H1 (cell line): Measurements from ENCODE around the gene MICALL1. TPM values are rescaled to one million over a fixed set of nuclear protein-coding genes. Genes with fewer than 3 reads are reported as not detected.

Source experiments
- CTCF ChIA-PET: fragments of 300-600 bp; sonication (Branson Sonifier 250); formaldehyde crosslinking; loops from one replicate; lab custom pipeline; 2021; ENCODE audit not compliant: partially characterized antibody; lab: Charles Lee
- POLR2A ChIA-PET: fragments of 300-600 bp; sonication (Branson Sonifier 250); formaldehyde crosslinking; loops from one replicate; lab custom pipeline; 2021; ENCODE audit warnings: inconsistent platforms; ENCODE audit not compliant: partially characterized antibody; lab: Charles Lee
- DNase-seq, 2 experiments: peaks; one replicate each; pipeline versions ENCODE4 v3.0.0 to v3.0.0-alpha.2; 2010 to 2022; ENCODE audit warnings: low spot score in 2 of 2, low read depth in 1 of 2, mixed read lengths in 1 of 2
- FAIRE-seq: peaks from 2 replicates; lab custom pipeline; 2011; peaks lifted over from hg19 to GRCh38; lab: Jason Lieb, UNC
- H2AFZ ChIP-seq: 2 replicates; pipeline ENCODE4 v1.8.1; 2012; ENCODE audit warnings: low read length, inconsistent platforms
- H2AK5ac ChIP-seq: 2 replicates; pipeline ENCODE4 v1.6.1; 2013; ENCODE audit warnings: low read depth, low read length
- H2BK120ac ChIP-seq: replicated peaks from 2 replicates; pipeline ENCODE3; 2013; ENCODE audit warnings: low read depth, low read length, inconsistent platforms
- H2BK12ac ChIP-seq: 2 replicates; pipeline ENCODE4 v1.6.1; 2013; ENCODE audit warnings: low read depth, low read length
- H2BK15ac ChIP-seq: 2 replicates; pipeline ENCODE4 v1.6.1; 2013; ENCODE audit warnings: low read length
- H2BK20ac ChIP-seq: 2 replicates; pipeline ENCODE4 v1.6.1; 2013; ENCODE audit warnings: low read length
- H2BK5ac ChIP-seq: 2 replicates; pipeline ENCODE4 v1.6.1; 2013; ENCODE audit warnings: low read depth, low read length
- H3K14ac ChIP-seq: 2 replicates; pipeline ENCODE4 v1.6.1; 2013; ENCODE audit warnings: inconsistent platforms; ENCODE audit not compliant: insufficient read length
- H3K18ac ChIP-seq: 2 replicates; pipeline ENCODE4 v1.6.1; 2013; ENCODE audit warnings: low read length; ENCODE audit errors: extremely low read depth
- H3K23ac ChIP-seq: 2 replicates; pipeline ENCODE4 v1.6.1; 2013; ENCODE audit warnings: inconsistent platforms; ENCODE audit not compliant: insufficient read length
- H3K23me2 ChIP-seq: 2 replicates; pipeline ENCODE4 v1.6.1; 2013; ENCODE audit warnings: low read depth, low read length
- H3K27ac ChIP-seq: 2 replicates; pipeline ENCODE4 v1.6.1; 2011; ENCODE audit warnings: low read depth, low read length, inconsistent platforms
- H3K27me3 ChIP-seq, 4 experiments: replicated peaks in 1 of 4; 1 replicate in 1 of 4; 2 replicates in 3 of 4; pipeline versions ENCODE4 v1.6.1 to v1.8.1; 2011 to 2013; ENCODE audit warnings: low read length in 3 of 4, mild to moderate bottlenecking in 3 of 4, inconsistent platforms in 2 of 4, mixed read lengths in 2 of 4, moderate library complexity in 1 of 4; ENCODE audit not compliant: control insufficient read depth in 3 of 4, insufficient read depth in 3 of 4; ENCODE audit errors: extremely low read depth in 1 of 4
- H3K36me3 ChIP-seq, 4 experiments: 2 replicates each; pipeline versions ENCODE4 v1.6.1 to v1.8.1; 2011 to 2013; ENCODE audit warnings: mild to moderate bottlenecking in 4 of 4, low read length in 3 of 4, moderate library complexity in 2 of 4, control low read depth in 1 of 4, inconsistent platforms in 1 of 4; ENCODE audit not compliant: insufficient read depth in 4 of 4, control insufficient read depth in 2 of 4
- H3K4ac ChIP-seq: replicated peaks from 2 replicates; pipeline ENCODE3; 2013; ENCODE audit warnings: low read length, low read depth, mixed read lengths, inconsistent platforms; ENCODE audit not compliant: insufficient read length
- H3K4me1 ChIP-seq, 4 experiments: replicated peaks in 1 of 4; 1 replicate in 1 of 4; 2 replicates in 3 of 4; pipeline versions ENCODE4 v1.6.1 to v1.8.1; 2011 to 2013; ENCODE audit warnings: low read length in 3 of 4, inconsistent platforms in 2 of 4, mixed read lengths in 1 of 4; ENCODE audit not compliant: insufficient read depth in 4 of 4, control insufficient read depth in 3 of 4
- H3K4me2 ChIP-seq, 2 experiments: 2 replicates each; pipeline versions ENCODE4 v1.6.1 to v1.8.1; 2011 to 2013; ENCODE audit warnings: low read depth in 2 of 2, low read length in 2 of 2, control low read depth in 1 of 2, inconsistent platforms in 1 of 2, mild to moderate bottlenecking in 1 of 2; ENCODE audit not compliant: insufficient read depth in 1 of 2
- H3K4me3 ChIP-seq, 4 experiments: fragments of 200-600, 300-600 bp in 1 of 4; sonication (generic), shearing (Covaris generic), sonication (Bioruptor Twin) in 1 of 4; 2 replicates each; pipeline versions ENCODE4 v1.5.1 to v1.8.1; 2011 to 2016; ENCODE audit warnings: low read length in 4 of 4, low read depth in 3 of 4, control low read depth in 2 of 4, inconsistent platforms in 2 of 4, mild to moderate bottlenecking in 2 of 4, mixed read lengths in 1 of 4, moderate library complexity in 1 of 4; ENCODE audit not compliant: insufficient read depth in 2 of 4; ENCODE audit errors: extremely low read depth in 1 of 4
- H3K56ac ChIP-seq: replicated peaks from 2 replicates; pipeline ENCODE3; 2013; ENCODE audit warnings: low read depth, mild to moderate bottlenecking, mixed read lengths, low read length, inconsistent platforms; ENCODE audit not compliant: insufficient read length
- H3K79me1 ChIP-seq: 2 replicates; pipeline ENCODE4 v1.6.1; 2013; ENCODE audit warnings: low read depth, low read length, control low read depth
- H3K79me2 ChIP-seq, 2 experiments: 2 replicates each; pipeline versions ENCODE4 v1.6.1 to v1.8.1; 2012 to 2013; ENCODE audit warnings: low read length in 2 of 2, mild to moderate bottlenecking in 2 of 2, inconsistent platforms in 1 of 2; ENCODE audit not compliant: insufficient read depth in 2 of 2, control insufficient read depth in 1 of 2
- H3K9ac ChIP-seq, 4 experiments: replicated peaks in 1 of 4; 1 replicate in 1 of 4; 2 replicates in 3 of 4; pipeline versions ENCODE4 v1.6.1 to v1.8.1; 2011 to 2013; ENCODE audit warnings: low read depth in 3 of 4, low read length in 3 of 4, control low read depth in 2 of 4, mild to moderate bottlenecking in 2 of 4, moderate library complexity in 2 of 4, inconsistent platforms in 1 of 4; ENCODE audit errors: extremely low read depth in 1 of 4
- H3K9me3 ChIP-seq, 2 experiments: 2 replicates each; pipeline versions ENCODE4 v1.6.1 to v1.8.1; 2012 to 2013; ENCODE audit warnings: mild to moderate bottlenecking in 2 of 2, moderate library complexity in 2 of 2, control low read depth in 1 of 2, inconsistent platforms in 1 of 2, low read depth in 1 of 2, low read length in 1 of 2, mixed read lengths in 1 of 2; ENCODE audit not compliant: insufficient read depth in 2 of 2
- H4K20me1 ChIP-seq, 2 experiments: replicated peaks in 1 of 2; 2 replicates each; pipeline versions ENCODE3 to v1.8.1; 2011 to 2013; ENCODE audit warnings: inconsistent platforms in 2 of 2, low read length in 2 of 2, mild to moderate bottlenecking in 1 of 2; ENCODE audit not compliant: insufficient read depth in 2 of 2, control insufficient read depth in 1 of 2
- H4K5ac ChIP-seq: 2 replicates; pipeline ENCODE4 v1.6.1; 2013; ENCODE audit warnings: low read length, low read depth, mixed read lengths, inconsistent platforms; ENCODE audit not compliant: insufficient read length
- H4K8ac ChIP-seq: 2 replicates; pipeline ENCODE4 v1.8.0; 2013; ENCODE audit warnings: mild to moderate bottlenecking, moderate library complexity, low read length, inconsistent platforms; ENCODE audit not compliant: insufficient read depth; ENCODE audit errors: extremely low read depth
- H4K91ac ChIP-seq: replicated peaks from 2 replicates; pipeline ENCODE3; 2013; ENCODE audit warnings: low read length, mixed read lengths, inconsistent platforms; ENCODE audit not compliant: insufficient read length
- CBX5 ChIP-seq: fragments of 300-800, 300-1000 bp; sonication (generic); IDR thresholded peaks from 2 replicates; pipeline ENCODE4 v1.7.1; 2016; ENCODE audit warnings: antibody characterized with exemption, low read length, low read depth
- POLR2A ChIP-seq, 2 experiments: IDR thresholded peaks; 1 replicate in 1 of 2; 2 replicates in 1 of 2; pipeline ENCODE4 v1.6.1; 2011; ENCODE audit warnings: low read depth in 2 of 2, low read length in 2 of 2, mild to moderate bottlenecking in 2 of 2; ENCODE audit errors: control extremely low read depth in 1 of 2
- RBBP5 ChIP-seq: IDR thresholded peaks from 2 replicates; pipeline ENCODE4 v1.7.1; 2012; ENCODE audit warnings: low read depth, mild to moderate bottlenecking, inconsistent platforms, low read length, moderate library complexity, borderline replicate concordance
- USF2 ChIP-seq: IDR thresholded peaks from 2 replicates; pipeline ENCODE4 v1.6.1; 2011; ENCODE audit warnings: low read length, improper control_type of control experiment
- WGBS, 2 experiments: shearing (Covaris generic) in 1 of 2; methylation state at CpG; one replicate each; pipeline versions ENCODE4 v1.1.6 to v1.1.7; 2013 to 2015; ENCODE audit warnings: low lambda C conversion rate in 2 of 2, mixed read lengths in 2 of 2, inconsistent platforms in 1 of 2, low coverage in 1 of 2, missing lambda C conversion rate in 1 of 2; ENCODE audit not compliant: insufficient replicate concordance in 2 of 2, insufficient coverage in 1 of 2, insufficient read length in 1 of 2; ENCODE audit errors: extremely low coverage in 1 of 2, missing lambda C conversion rate in 1 of 2; 5-methylcytosine and 5-hydroxymethylcytosine counted together
- polyA plus RNA-seq, 7 experiments: library from polyadenylated mRNA; depleted of rRNA in 3 of 7; stranded (reverse) in 5 of 7; unstranded in 2 of 7; fragments of >200 nt in 5 of 7; fragments of 200-250 nt in 2 of 7; gene quantifications; 1 replicate in 5 of 7; 2 replicates in 1 of 7; 4 replicates in 1 of 7; pipeline versions ENCODE4 v1.2.1 to v1.2.3, GENCODE V29; 2011 to 2013; ENCODE audit warnings: missing spikeins in 2 of 7, mixed read lengths in 2 of 7
- total RNA-seq: library from RNA; stranded (reverse); fragmentation: NEBNext Ultra II Directional; extraction: Animal tissue kit (Norgen Biotek cat#: 25700); gene quantifications from 2 replicates; pipeline ENCODE4 v1.2.1, GENCODE V29; 2021
- TF ChIP-seq, protein P1 (sequence below): IDR thresholded peaks from 2 replicates; pipeline ENCODE4 v1.6.1; 2012; ENCODE audit warnings: low read length, inconsistent platforms
- TF ChIP-seq, protein P2 (sequence below), 3 experiments: IDR thresholded peaks; 1 replicate in 2 of 3; 2 replicates in 1 of 3; pipeline versions ENCODE4 v1.5.1 to v1.6.1; 2011; ENCODE audit warnings: low read length in 3 of 3, mild to moderate bottlenecking in 3 of 3, inconsistent platforms in 2 of 3, low read depth in 1 of 3, moderate library complexity in 1 of 3; ENCODE audit not compliant: insufficient read depth in 1 of 3; ENCODE audit errors: control extremely low read depth in 1 of 3

Gene MICALL1
- total and polyA plus RNA-seq, 2 of the 8 experiments (the other 6 are each of a cell fraction or from before 2014, with no cell fraction given), result 17.7 to 32.1 TPM

GRCh38 chr22:37968452-37969251 lies 62.6 kb downstream of the MICALL1 start:
- Histone ChIP-seq H3K27ac (no peak overlapping the region), H4K5ac (no peak overlapping the region), H3K36me3 (peaks cover 4 to 22% (median 9%) of the 10 kb centered on the region in 4 experiments; a peak in 7 of 8 replicates), H2AK5ac (no peak overlapping the region), H3K4ac (no peak overlapping the region), H3K27me3 (no peaks in the 10 kb centered on the region), H2BK15ac (no peak overlapping the region), H2BK120ac (no peak overlapping the region), H3K9ac (no peak overlapping the region), H3K23me2 (peaks cover 2% of the 10 kb centered on the region; the same call in 1 of the 2 replicates), H3K56ac (no peak overlapping the region), H3K9me3 (no peaks in the 10 kb centered on the region), H4K8ac (no peak overlapping the region), H3K18ac (no peak overlapping the region), H2BK20ac (no peak overlapping the region), H3K23ac (no peak overlapping the region), H3K14ac (no peak overlapping the region), H4K20me1 (peaks cover 2 to 3% of the 10 kb centered on the region in 2 experiments), H2AFZ (no peak overlapping the region), H3K79me1 (peaks cover 9% of the 10 kb centered on the region), H3K4me3 (no peak overlapping the region), H2BK12ac (no peak overlapping the region), H3K4me1 (peaks cover 6 to 20% (median 11%) of the 10 kb centered on the region in 4 experiments), H3K4me2 (no peak overlapping the region; a peak in 1 of 4 replicates), H4K91ac (no peak overlapping the region), H3K79me2 (0 out of 4 replicates have a peak, but pooled peaks cover 0 to 3% of the 10 kb centered on the region in 2 experiments), H2BK5ac (no peak overlapping the region)
- CTCF ChIA-PET, result interaction anchor here (0.9 to 5.3 kb wide), 6 partner anchors 8 to 58 kb away, joined by 3 to 27 read pairs (median 4); no protein-coding TSS in a partner anchor
- FAIRE-seq (no peak), DNase-seq (no peak)
- POLR2A ChIA-PET, result interaction anchor here (0.7 to 2.6 kb wide), 5 partner anchors 11 to 70 kb away, joined by 3 to 9 read pairs (median 3); no protein-coding TSS in a partner anchor
- 94% methylated on average over 4 of the region's 5 CpGs; no CpG with 5 or more reads in 1 of the 2 experiments for WGBS, 2 experiments
- TF ChIP-seq POLR2A (IDR thresholded peaks at IDR 0.05; ENCODE audit: control extremely low read depth in 1 of 2, low read depth in 2 of 2, low read length in 2 of 2), result no peak
- no peak for TF ChIP-seq RBBP5
- TF ChIP-seq, protein P1, sequence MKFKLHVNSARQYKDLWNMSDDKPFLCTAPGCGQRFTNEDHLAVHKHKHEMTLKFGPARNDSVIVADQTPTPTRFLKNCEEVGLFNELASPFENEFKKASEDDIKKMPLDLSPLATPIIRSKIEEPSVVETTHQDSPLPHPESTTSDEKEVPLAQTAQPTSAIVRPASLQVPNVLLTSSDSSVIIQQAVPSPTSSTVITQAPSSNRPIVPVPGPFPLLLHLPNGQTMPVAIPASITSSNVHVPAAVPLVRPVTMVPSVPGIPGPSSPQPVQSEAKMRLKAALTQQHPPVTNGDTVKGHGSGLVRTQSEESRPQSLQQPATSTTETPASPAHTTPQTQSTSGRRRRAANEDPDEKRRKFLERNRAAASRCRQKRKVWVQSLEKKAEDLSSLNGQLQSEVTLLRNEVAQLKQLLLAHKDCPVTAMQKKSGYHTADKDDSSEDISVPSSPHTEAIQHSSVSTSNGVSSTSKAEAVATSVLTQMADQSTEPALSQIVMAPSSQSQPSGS, result no peak
- TF ChIP-seq USF2, result no peak
- TF ChIP-seq CBX5, result no peak
- TF ChIP-seq, protein P2, sequence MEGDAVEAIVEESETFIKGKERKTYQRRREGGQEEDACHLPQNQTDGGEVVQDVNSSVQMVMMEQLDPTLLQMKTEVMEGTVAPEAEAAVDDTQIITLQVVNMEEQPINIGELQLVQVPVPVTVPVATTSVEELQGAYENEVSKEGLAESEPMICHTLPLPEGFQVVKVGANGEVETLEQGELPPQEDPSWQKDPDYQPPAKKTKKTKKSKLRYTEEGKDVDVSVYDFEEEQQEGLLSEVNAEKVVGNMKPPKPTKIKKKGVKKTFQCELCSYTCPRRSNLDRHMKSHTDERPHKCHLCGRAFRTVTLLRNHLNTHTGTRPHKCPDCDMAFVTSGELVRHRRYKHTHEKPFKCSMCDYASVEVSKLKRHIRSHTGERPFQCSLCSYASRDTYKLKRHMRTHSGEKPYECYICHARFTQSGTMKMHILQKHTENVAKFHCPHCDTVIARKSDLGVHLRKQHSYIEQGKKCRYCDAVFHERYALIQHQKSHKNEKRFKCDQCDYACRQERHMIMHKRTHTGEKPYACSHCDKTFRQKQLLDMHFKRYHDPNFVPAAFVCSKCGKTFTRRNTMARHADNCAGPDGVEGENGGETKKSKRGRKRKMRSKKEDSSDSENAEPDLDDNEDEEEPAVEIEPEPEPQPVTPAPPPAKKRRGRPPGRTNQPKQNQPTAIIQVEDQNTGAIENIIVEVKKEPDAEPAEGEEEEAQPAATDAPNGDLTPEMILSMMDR (IDR thresholded peaks at IDR 0.05; ENCODE audit: control extremely low read depth in 1 of 3, insufficient read depth in 1 of 3, low read depth in 1 of 3, low read length in 3 of 3), result no peak
